ENCODE results near the gene NT5C3B. TPM values are rescaled to one million over a fixed set of nuclear protein-coding genes. Genes with fewer than 3 reads are reported as not detected.

NT5C3B gene
- total and polyA plus RNA-seq, 2 donors (not counting 3 experiments of a cell fraction or from before 2014, with no cell fraction given) = 67.3 to 92.5 TPM

DNA sequence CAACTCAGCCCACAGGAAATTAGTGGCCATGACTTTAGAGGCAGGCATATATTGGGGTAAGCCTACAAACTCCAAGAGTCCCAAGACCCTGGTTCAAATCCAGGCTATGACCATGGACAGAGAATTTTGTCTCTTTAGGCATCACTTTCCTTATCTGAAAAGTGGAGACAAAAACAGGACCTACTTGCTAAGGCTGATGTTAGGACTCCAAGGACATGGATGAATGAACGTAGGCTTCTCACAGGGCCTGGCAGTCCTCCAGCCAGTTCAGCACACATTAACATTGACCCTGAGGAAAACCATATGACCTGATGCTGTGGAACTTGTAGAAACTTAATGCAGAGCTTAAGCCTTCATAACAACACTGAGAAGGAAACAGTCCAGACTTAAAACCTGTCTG is 21.8 kb downstream of the NT5C3B start:
- Histone ChIP-seq H3K79me2 (ENCODE audit: control insufficient read depth, insufficient read depth, low read length) (peaks cover 31% of the 10 kb centered on the region), H3K4me2 (ENCODE audit: insufficient read depth, low read length) (peak overlapping the region; percentile 80), H3K4me1 (ENCODE audit: control insufficient read depth, extremely low read depth, insufficient read depth, low read length) (peaks cover 26% of the 10 kb centered on the region), H4K20me1 (replicated peaks; ENCODE audit: control insufficient read depth, extremely low read depth, insufficient read depth, low read length) (no peaks in the 10 kb centered on the region), H3K36me3 (ENCODE audit: control insufficient read depth in 2 of 2, extremely low read depth in 1 of 2, insufficient read depth in 2 of 2, low read length in 2 of 2) (peaks cover 0 to 11% of the 10 kb centered on the region in 2 experiments), H3K9me1 (replicated peaks; ENCODE audit: control insufficient read depth, extremely low read depth, insufficient read depth, low read length) (no peaks in the 10 kb centered on the region), H3K9me3 (replicated peaks; ENCODE audit: control insufficient read depth, insufficient read depth, low read length) (no peaks in the 10 kb centered on the region), H2AFZ (ENCODE audit: low read depth, low read length) (no peak overlapping the region), H3K27ac (ENCODE audit: insufficient read depth, low read depth, low read length) (no peak overlapping the region), H3K27me3 (ENCODE audit: control insufficient read depth in 2 of 2, insufficient read depth in 2 of 2, low read length in 2 of 2) (no peaks in the 10 kb centered on the region), H3K9ac (replicated peaks; ENCODE audit: extremely low read depth, insufficient read depth, low read length) (no peak overlapping the region), H3K4me3 (replicated peaks in 1 of 3; ENCODE audit: insufficient read depth in 1 of 3, low read depth in 1 of 3, low read length in 3 of 3) (no peak overlapping the region)
- FAIRE-seq = peak; percentile 33
- TF ChIP-seq EZH2 (IDR thresholded peaks at IDR 0.05; ENCODE audit: borderline replicate concordance, low read depth, low read length, severe bottlenecking) (no peak), POLR2AphosphoS5 (IDR thresholded peaks at IDR 0.05; ENCODE audit: insufficient read depth, low read depth, low read length) (no peak), GATA2 (IDR thresholded peaks at IDR 0.05; ENCODE audit: insufficient read depth, insufficient read length, low read depth, low read length) (no peak), MYC (IDR thresholded peaks at IDR 0.05; ENCODE audit: low read depth, low read length) (no peak), FOS (IDR thresholded peaks at IDR 0.05; ENCODE audit: borderline replicate concordance, insufficient read depth, low read length) (no peak), POLR2A (IDR thresholded peaks at IDR 0.05; ENCODE audit: low read depth, low read length) (no peak), JUN (IDR thresholded peaks at IDR 0.05; ENCODE audit: borderline replicate concordance, insufficient read depth, insufficient read length, low read depth) (no peak)
- TF ChIP-seq, protein P1, sequence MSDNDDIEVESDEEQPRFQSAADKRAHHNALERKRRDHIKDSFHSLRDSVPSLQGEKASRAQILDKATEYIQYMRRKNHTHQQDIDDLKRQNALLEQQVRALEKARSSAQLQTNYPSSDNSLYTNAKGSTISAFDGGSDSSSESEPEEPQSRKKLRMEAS (IDR thresholded peaks at IDR 0.05; ENCODE audit: insufficient read depth, insufficient read length) = no peak
- no TSS peak for BruUV-seq (replicated peaks)
- dilution Hi-C loops (cut with MboI; ENCODE audit: extremely low pct_ligation_motif_present, low sequenced_read_pairs) = no loop called here
- intact Hi-C loops (cut with micrococcal nuclease) = loop anchor here (5.0 kb wide), 1 partner anchor 143 kb away; no protein-coding TSS in a partner anchor
- CTCF ChIA-PET = interaction anchor here (1.0 kb wide), 1 partner anchor 13 kb away, joined by 4 read pairs; no protein-coding TSS in a partner anchor
- POLR2A ChIA-PET = interaction anchor here (0.6 kb wide), 1 partner anchor 12 kb away, joined by 4 read pairs; no protein-coding TSS in a partner anchor
- no peak for DNase-seq (ENCODE audit: low read depth, low spot score)

Measured in endothelial cell of umbilical vein (primary cell).